OCI-LY7 (cell line): ENCODE results near the gene NDEL1. TPM values are rescaled to one million over a fixed set of nuclear protein-coding genes. Genes with fewer than 3 reads are reported as not detected.

Source experiments
- BruUV-seq: library from RNA; stranded (reverse); fragments of 400-500 nt; replicated peaks from 2 replicates; lab custom pipeline; 2021; lab: Mats Ljungman, UMichigan
- CTCF ChIA-PET: fragments of 300-600 bp; sonication (Branson Sonifier 250); formaldehyde crosslinking; loops from one replicate; lab custom pipeline; 2022; ENCODE audit warnings: antibody characterized with exemption; ENCODE audit not compliant: unreplicated experiment; lab: Charles Lee
- POLR2A ChIA-PET: fragments of 300-600 bp; sonication (Branson Sonifier 250); formaldehyde crosslinking; loops from one replicate; lab custom pipeline; 2022; ENCODE audit warnings: antibody characterized with exemption; lab: Charles Lee
- DNase-seq: peaks from one replicate; pipeline ENCODE4 v3.0.0-alpha.2; 2015; ENCODE audit warnings: low spot score
- H2AFZ ChIP-seq: fragments of 200-600 bp; sonication (generic), shearing (Covaris generic); 2 replicates; pipeline ENCODE4 v1.6.1; 2014; ENCODE audit warnings: mild to moderate bottlenecking, antibody characterized with exemption, low read length, moderate library complexity
- H3K27ac ChIP-seq: fragments of 200-600 bp; sonication (generic); 2 replicates; pipeline ENCODE4 v1.5.1; 2014; ENCODE audit warnings: mixed run types, low read depth, mild to moderate bottlenecking, moderate library complexity, low read length, inconsistent platforms; ENCODE audit not compliant: poor library complexity, severe bottlenecking
- H3K36me3 ChIP-seq: fragments of 200-600 bp; sonication (generic); 2 replicates; pipeline ENCODE4 v1.6.1; 2014; ENCODE audit warnings: mild to moderate bottlenecking, antibody characterized with exemption, low read length, moderate library complexity, mixed read lengths; ENCODE audit not compliant: insufficient read depth
- H3K4me1 ChIP-seq: fragments of 200-600 bp; sonication (generic); 2 replicates; pipeline ENCODE4 v1.5.1; 2014; ENCODE audit warnings: mild to moderate bottlenecking, low read length; ENCODE audit not compliant: insufficient read depth, poor library complexity, severe bottlenecking
- H3K4me2 ChIP-seq: fragments of 200-600 bp; sonication (generic); 2 replicates; pipeline ENCODE4 v1.6.1; 2014; ENCODE audit warnings: mild to moderate bottlenecking, low read length
- H3K4me3 ChIP-seq: fragments of 200-600 bp; sonication (generic); 2 replicates; pipeline ENCODE4 v1.5.1; 2014; ENCODE audit warnings: mild to moderate bottlenecking, low read depth, low read length; ENCODE audit not compliant: poor library complexity, severe bottlenecking
- H3K79me2 ChIP-seq: fragments of 200-600 bp; sonication (generic); 2 replicates; pipeline ENCODE4 v1.6.1; 2016; ENCODE audit warnings: low read depth, mild to moderate bottlenecking, low read length, moderate library complexity, mixed read lengths; ENCODE audit not compliant: insufficient read depth
- H3K9me2 ChIP-seq: fragments of 200-600 bp; sonication (generic); 2 replicates; pipeline ENCODE4 v1.6.1; 2016; ENCODE audit warnings: mild to moderate bottlenecking, low read length, mixed read lengths; ENCODE audit not compliant: insufficient read depth
- H3K9me3 ChIP-seq: fragments of 200-600 bp; sonication (generic); 2 replicates; pipeline ENCODE4 v1.6.1; 2014; ENCODE audit warnings: mild to moderate bottlenecking, mixed run types, low read length, mixed read lengths
- H4K20me1 ChIP-seq: fragments of 200-600 bp; sonication (generic); 2 replicates; pipeline ENCODE4 v1.6.1; 2014; ENCODE audit warnings: mild to moderate bottlenecking, antibody characterized with exemption, low read length, moderate library complexity, mixed read lengths; ENCODE audit not compliant: insufficient read depth
- EZH2phosphoT487 ChIP-seq: fragments of 200-600 bp; sonication (generic); IDR thresholded peaks from 2 replicates; pipeline ENCODE4 v1.6.1; 2018; ENCODE audit warnings: low read depth, borderline replicate concordance, mild to moderate bottlenecking, mixed run types, antibody characterized with exemption, low read length, moderate library complexity, mixed read lengths
- intact Hi-C: fragments of 100-400 bp; cut with micrococcal nuclease; formaldehyde crosslinking; loops from one replicate; pipeline ENCODE4 v1.10.0; 2022; ENCODE audit not compliant: unreplicated experiment
- total RNA-seq, 2 experiments: library from RNA; depleted of rRNA in 1 of 2; stranded (reverse); fragments of >200 nt in 1 of 2; shearing (Covaris generic) in 1 of 2; gene quantifications; 2 replicates each; pipeline ENCODE4 v1.2.3, GENCODE V29; 2014 to 2022
- TF ChIP-seq, protein P1 (sequence below): fragments of 200-600 bp; sonication (generic); conservative IDR thresholded peaks from 2 replicates; pipeline ENCODE4 v1.5.1; 2014; ENCODE audit warnings: mild to moderate bottlenecking, antibody characterized with exemption, low read length, moderate library complexity, mixed read lengths

NDEL1 gene
- total RNA-seq, 2 experiments from 2014 or later: 37.9 to 65.7 TPM

DNA sequence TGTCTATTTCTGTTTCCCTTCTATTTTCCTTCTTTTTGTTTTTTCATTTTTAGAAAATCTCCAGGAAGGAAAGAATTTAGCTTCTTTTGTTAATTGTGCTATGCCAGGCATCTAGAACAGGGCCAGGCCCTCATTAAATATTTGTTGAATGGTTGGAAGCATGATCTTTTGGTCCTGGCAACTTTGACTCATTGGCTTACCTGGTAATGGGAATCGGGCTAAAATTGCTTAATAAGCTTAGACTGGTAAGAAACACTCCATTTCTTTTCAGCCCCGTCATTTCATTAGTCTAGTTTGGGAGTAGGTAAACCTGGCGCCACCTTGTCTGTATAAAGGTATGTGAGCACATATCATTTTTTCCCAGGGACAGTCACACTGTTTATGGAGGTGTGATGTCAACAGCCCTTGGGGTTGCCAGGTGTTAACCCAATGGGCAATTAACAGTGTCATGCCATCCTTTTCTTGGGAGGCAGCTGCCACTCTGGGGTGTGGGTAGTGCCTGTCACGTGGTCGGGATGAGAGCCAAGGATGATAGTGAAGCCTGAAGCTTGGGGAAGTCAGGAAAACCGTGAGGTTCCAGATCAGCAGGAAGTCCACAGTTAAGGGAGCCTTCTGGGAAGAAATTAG is 9.5 kb upstream of the NDEL1 start:
- no TSS peak for BruUV-seq

DNA sequence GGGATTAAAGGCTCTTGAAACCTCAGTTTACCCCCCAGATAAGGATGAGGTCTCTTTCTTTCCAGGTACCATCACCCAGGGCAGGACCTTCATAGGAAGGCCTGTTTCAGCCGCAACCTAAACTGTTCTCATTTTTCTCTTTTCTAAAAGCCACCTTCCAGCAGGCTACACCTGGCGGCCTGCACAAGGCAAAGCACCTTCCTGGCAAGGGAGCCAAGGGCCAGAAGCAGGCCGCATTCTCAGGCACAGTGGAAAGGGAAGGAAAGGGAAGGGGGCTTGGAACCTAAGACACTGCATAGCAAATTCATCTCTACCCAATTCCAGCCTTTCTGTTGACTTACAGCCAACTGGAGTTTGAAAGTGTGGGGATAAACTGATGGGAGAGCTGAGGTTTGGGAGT is 8.9 kb upstream of the NDEL1 start:
- Histone ChIP-seq H3K9me3 (no peaks in the 10 kb centered on the region), H2AFZ (no peak overlapping the region), H3K36me3 (no peaks in the 10 kb centered on the region), H3K9me2 (no peaks in the 10 kb centered on the region), H4K20me1 (no peaks in the 10 kb centered on the region), H3K4me3 (no peak overlapping the region), H3K27ac (no peak overlapping the region), H3K4me2 (no peak overlapping the region), H3K79me2 (no peaks in the 10 kb centered on the region), H3K4me1 (no peaks in the 10 kb centered on the region)
- no peak for DNase-seq
- no TSS peak for BruUV-seq
- POLR2A ChIA-PET: no interaction called here
- CTCF ChIA-PET: no interaction called here
- intact Hi-C loops: no loop called here
- TF ChIP-seq EZH2phosphoT487: no peak
- TF ChIP-seq, protein P1, sequence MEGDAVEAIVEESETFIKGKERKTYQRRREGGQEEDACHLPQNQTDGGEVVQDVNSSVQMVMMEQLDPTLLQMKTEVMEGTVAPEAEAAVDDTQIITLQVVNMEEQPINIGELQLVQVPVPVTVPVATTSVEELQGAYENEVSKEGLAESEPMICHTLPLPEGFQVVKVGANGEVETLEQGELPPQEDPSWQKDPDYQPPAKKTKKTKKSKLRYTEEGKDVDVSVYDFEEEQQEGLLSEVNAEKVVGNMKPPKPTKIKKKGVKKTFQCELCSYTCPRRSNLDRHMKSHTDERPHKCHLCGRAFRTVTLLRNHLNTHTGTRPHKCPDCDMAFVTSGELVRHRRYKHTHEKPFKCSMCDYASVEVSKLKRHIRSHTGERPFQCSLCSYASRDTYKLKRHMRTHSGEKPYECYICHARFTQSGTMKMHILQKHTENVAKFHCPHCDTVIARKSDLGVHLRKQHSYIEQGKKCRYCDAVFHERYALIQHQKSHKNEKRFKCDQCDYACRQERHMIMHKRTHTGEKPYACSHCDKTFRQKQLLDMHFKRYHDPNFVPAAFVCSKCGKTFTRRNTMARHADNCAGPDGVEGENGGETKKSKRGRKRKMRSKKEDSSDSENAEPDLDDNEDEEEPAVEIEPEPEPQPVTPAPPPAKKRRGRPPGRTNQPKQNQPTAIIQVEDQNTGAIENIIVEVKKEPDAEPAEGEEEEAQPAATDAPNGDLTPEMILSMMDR: no peak

More for the DNA sequence above, 9.5 kb upstream of the NDEL1 start:
- H3K9me2 ChIP-seq: no peaks in the 10 kb centered on the region
- intact Hi-C loops: no loop called here
- TF ChIP-seq, protein P1: no peak
- TF ChIP-seq EZH2phosphoT487: no peak
- no peaks in the 10 kb centered on the region for H4K20me1 ChIP-seq
- no peaks in the 10 kb centered on the region for H3K9me3 ChIP-seq
- POLR2A ChIA-PET: interaction anchor here (0.5 to 0.9 kb wide), 2 partner anchors 9 to 66 kb away, joined by 3 read pairs; partner anchors contain the start of gene NDEL1
- CTCF ChIA-PET: no interaction called here
- no peaks in the 10 kb centered on the region for H3K36me3 ChIP-seq
- no peak for DNase-seq
- H3K4me3 ChIP-seq: no peak overlapping the region
- no peaks in the 10 kb centered on the region for H3K4me1 ChIP-seq
- H2AFZ ChIP-seq: no peak overlapping the region
- H3K27ac ChIP-seq: no peak overlapping the region
- H3K4me2 ChIP-seq: no peak overlapping the region
- no peaks in the 10 kb centered on the region for H3K79me2 ChIP-seq

DNA sequence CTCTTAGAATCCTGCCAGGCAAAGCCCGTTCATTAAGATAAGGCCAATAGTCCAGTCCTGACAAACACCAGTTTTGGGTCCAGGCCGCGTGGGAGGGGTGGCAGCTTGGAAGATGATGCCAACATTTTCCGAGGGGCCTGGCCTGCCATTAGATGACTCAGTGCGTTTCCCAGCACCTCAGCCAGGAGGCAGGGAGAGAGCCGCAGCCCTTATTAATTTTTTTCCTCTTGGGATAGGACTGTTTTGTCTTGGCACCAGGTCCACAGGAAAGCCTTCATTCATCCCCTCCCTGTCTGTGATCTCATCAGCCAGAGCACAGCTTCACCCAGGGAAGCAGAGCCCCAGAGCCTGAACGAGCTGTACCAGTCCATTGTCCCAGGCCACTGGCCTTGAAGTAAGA is 4.7 kb upstream of the NDEL1 start:
- H3K9me3 ChIP-seq: no peaks in the 10 kb centered on the region
- H3K79me2 ChIP-seq: no peaks in the 10 kb centered on the region
- DNase-seq: no peak
- H3K4me1 ChIP-seq: peaks cover 5% of the 10 kb centered on the region
- no peak overlapping the region for H3K4me3 ChIP-seq
- H4K20me1 ChIP-seq: no peaks in the 10 kb centered on the region
- ChIA-PET POLR2A (no interaction called here), CTCF (no interaction called here)
- no TSS peak for BruUV-seq
- H3K9me2 ChIP-seq: no peaks in the 10 kb centered on the region
- no peak for TF ChIP-seq EZH2phosphoT487
- TF ChIP-seq, protein P1: no peak
- no peaks in the 10 kb centered on the region for H3K36me3 ChIP-seq
- H3K27ac ChIP-seq: no peak overlapping the region
- H3K4me2 ChIP-seq: no peak overlapping the region
- intact Hi-C loops: no loop called here
- H2AFZ ChIP-seq: no peak overlapping the region
